SH-SY5Y (cell line): ENCODE results near the gene CCDC86.

ENCODE experiments used
- GATA2 ChIP-seq: IDR thresholded peaks from 2 replicates; pipeline ENCODE4 v1.6.1; 2011; ENCODE audit warnings: mild to moderate bottlenecking, low read depth, low read length
- GATA3 ChIP-seq: IDR thresholded peaks from 2 replicates; pipeline ENCODE4 v1.6.1; 2011; ENCODE audit warnings: low read depth, mild to moderate bottlenecking, low read length, moderate library complexity

GRCh38 chr11:60879104-60879503 is 37.2 kb downstream of the CCDC86 start:
- no peak for TF ChIP-seq GATA3
- no peak for TF ChIP-seq GATA2
